ENCODE measurements around the gene IL25. TPM values are rescaled to one million over a fixed set of nuclear protein-coding genes. Genes with fewer than 3 reads are reported as not detected.
A peak's percentile ranks its signal among the peaks of the same experiment; 100 is the strongest.

The IL25 gene
- total RNA-seq, 1 donor from 2014 or later, result not detected

GRCh38 chr14:23377573-23378563, 5.3 kb downstream of the IL25 start:
- H3K4me1 ChIP-seq, result no peaks in the 10 kb centered on the region
- no peaks in the 10 kb centered on the region for H3K27me3 ChIP-seq
- H3K36me3 ChIP-seq, result no peaks in the 10 kb centered on the region
- intact Hi-C loops (cut with DNase I), result no loop called here
- H3K27ac ChIP-seq, result peak overlapping the region; percentile 26 to 62
- DNase-seq (ENCODE audit: low spot score in 2 of 2), result no peak
- no peaks in the 10 kb centered on the region for H3K9me3 ChIP-seq
- no peak for TF ChIP-seq CTCF (IDR thresholded peaks at IDR 0.05)
- H3K4me3 ChIP-seq, result no peak overlapping the region

- H3K9me3 ChIP-seq, result no peaks in the 10 kb centered on the region
- no peaks in the 10 kb centered on the region for H3K36me3 ChIP-seq
- TF ChIP-seq CTCF (IDR thresholded peaks at IDR 0.05), result no peak
- H3K4me3 ChIP-seq, result no peak overlapping the region
- no peaks in the 10 kb centered on the region for H3K4me1 ChIP-seq
- H3K27me3 ChIP-seq, result no peaks in the 10 kb centered on the region
- H3K27ac ChIP-seq, result no peak overlapping the region
- intact Hi-C loops (cut with DNase I), result no loop called here
- no peak for DNase-seq (ENCODE audit: low spot score in 2 of 2)
These were observed 6.1 kb downstream of the IL25 start for GRCh38 chr14:23378612-23379220.

GRCh38 chr14:23379366-23380196, 7.0 kb downstream of the IL25 start:
- H3K27ac ChIP-seq, result no peak overlapping the region
- H3K4me1 ChIP-seq, result no peaks in the 10 kb centered on the region
- TF ChIP-seq CTCF (IDR thresholded peaks at IDR 0.05), result peak; percentile 84 to 93 (median 84)
- intact Hi-C loops (cut with DNase I), result loop anchor here (1.0 kb wide), 2 partner anchors 51 to 114 kb away; no protein-coding TSS in a partner anchor
- no peaks in the 10 kb centered on the region for H3K27me3 ChIP-seq
- no peaks in the 10 kb centered on the region for H3K9me3 ChIP-seq
- no peak for DNase-seq (ENCODE audit: low spot score in 2 of 2)
- H3K4me3 ChIP-seq, result no peak overlapping the region
- no peaks in the 10 kb centered on the region for H3K36me3 ChIP-seq

GRCh38 chr14:23380197-23380914, 7.7 kb downstream of the IL25 start:
- no peaks in the 10 kb centered on the region for H3K27me3 ChIP-seq
- no peaks in the 10 kb centered on the region for H3K4me1 ChIP-seq
- intact Hi-C loops (cut with DNase I), result loop anchor here (1.0 kb wide), 2 partner anchors 52 to 115 kb away; no protein-coding TSS in a partner anchor
- no peaks in the 10 kb centered on the region for H3K9me3 ChIP-seq
- H3K4me3 ChIP-seq, result no peak overlapping the region
- no peak for DNase-seq (ENCODE audit: low spot score in 2 of 2)
- H3K27ac ChIP-seq, result no peak overlapping the region
- TF ChIP-seq CTCF (IDR thresholded peaks at IDR 0.05), result no peak
- H3K36me3 ChIP-seq, result no peaks in the 10 kb centered on the region

- Histone ChIP-seq H3K4me1 (no peaks in the 10 kb centered on the region), H3K27ac (no peak overlapping the region)
- intact Hi-C loops (cut with DNase I), result loop anchor here (1.0 kb wide), 2 partner anchors 53 to 116 kb away; no protein-coding TSS in a partner anchor
These were observed 8.4 kb downstream of the IL25 start for GRCh38 chr14:23380976-23381375.

More at GRCh38 chr14:23380976-23381375, 8.4 kb downstream of the IL25 start:
- no peaks in the 10 kb centered on the region for H3K9me3 ChIP-seq
- H3K4me3 ChIP-seq, result no peak overlapping the region
- no peaks in the 10 kb centered on the region for H3K36me3 ChIP-seq
- TF ChIP-seq CTCF (IDR thresholded peaks at IDR 0.05), result no peak
- H3K27me3 ChIP-seq, result no peaks in the 10 kb centered on the region
- no peak for DNase-seq (ENCODE audit: low spot score in 2 of 2)
